Liver (tissue), 9 donors: ENCODE data around the gene TMPRSS2. TPM values are rescaled to one million over a fixed set of nuclear protein-coding genes. Genes with fewer than 3 reads are reported as not detected.

ENCODE experiments used
- DNase-seq: peaks from one replicate; pipeline ENCODE4 v3.0.0-alpha.2; 2017; ENCODE audit warnings: low spot score
- H3K27ac ChIP-seq, 2 donors: one replicate each; pipeline ENCODE4 v1.7.0; 2013; ENCODE audit warnings: inconsistent platforms in 2 of 2, low read length in 2 of 2, control low read depth in 1 of 2, low read depth in 1 of 2, mild to moderate bottlenecking in 1 of 2
- H3K27me3 ChIP-seq, 4 donors: one replicate each; pipeline versions ENCODE4 v1.6.1 to v1.7.0; 2013; ENCODE audit warnings: low read length in 3 of 4, inconsistent platforms in 1 of 4, mild to moderate bottlenecking in 1 of 4, moderate library complexity in 1 of 4; ENCODE audit not compliant: control insufficient read depth in 4 of 4, insufficient read depth in 4 of 4
- H3K36me3 ChIP-seq, 4 donors: one replicate each; pipeline versions ENCODE4 v1.6.1 to v1.7.0; 2013; ENCODE audit warnings: low read length in 3 of 4, mild to moderate bottlenecking in 3 of 4, low read depth in 1 of 4, moderate library complexity in 1 of 4; ENCODE audit not compliant: control insufficient read depth in 4 of 4, insufficient read depth in 3 of 4
- H3K4me1 ChIP-seq, 4 donors: one replicate each; pipeline versions ENCODE4 v1.6.1 to v1.7.0; 2013; ENCODE audit warnings: low read length in 3 of 4, mild to moderate bottlenecking in 3 of 4, moderate library complexity in 1 of 4; ENCODE audit not compliant: control insufficient read depth in 4 of 4, insufficient read depth in 4 of 4
- H3K4me3 ChIP-seq, 3 donors: one replicate each; pipeline versions ENCODE4 v1.6.1 to v1.7.0; 2013; ENCODE audit warnings: low read length in 3 of 3, control low read depth in 1 of 3, low read depth in 1 of 3, mild to moderate bottlenecking in 1 of 3
- H3K9ac ChIP-seq, 2 donors: one replicate each; pipeline ENCODE4 v1.7.0; 2013; ENCODE audit warnings: low read length in 2 of 2, mild to moderate bottlenecking in 2 of 2, moderate library complexity in 2 of 2, control low read depth in 1 of 2, low read depth in 1 of 2
- H3K9me3 ChIP-seq, 4 donors: one replicate each; pipeline versions ENCODE4 v1.6.1 to v1.7.0; 2013; ENCODE audit warnings: low read length in 3 of 4; ENCODE audit not compliant: control insufficient read depth in 4 of 4
- FOXA1 ChIP-seq: IDR thresholded peaks from 2 replicates; pipeline ENCODE4 v1.6.1; 2016; ENCODE audit warnings: antibody characterized with exemption
- FOXA2 ChIP-seq: IDR thresholded peaks from 2 replicates; pipeline ENCODE4 v1.6.1; 2016; ENCODE audit warnings: antibody characterized with exemption
- GABPA ChIP-seq, 2 donors: IDR thresholded peaks in 1 of 2; conservative IDR thresholded peaks in 1 of 2; 2 replicates each; pipeline ENCODE4 v1.6.1; 2016; ENCODE audit warnings: antibody characterized with exemption in 2 of 2, mild to moderate bottlenecking in 1 of 2, moderate library complexity in 1 of 2
- HNF4A ChIP-seq, 2 donors: conservative IDR thresholded peaks; 2 replicates each; pipeline ENCODE4 v1.6.1; 2016; ENCODE audit warnings: antibody characterized with exemption in 2 of 2, mild to moderate bottlenecking in 2 of 2
- HNF4G ChIP-seq: IDR thresholded peaks from 2 replicates; pipeline ENCODE4 v1.6.1; 2016; ENCODE audit warnings: antibody characterized with exemption
- RAD21 ChIP-seq, 2 donors: IDR thresholded peaks; 2 replicates each; pipeline ENCODE4 v1.6.1; 2016; ENCODE audit warnings: antibody characterized with exemption in 2 of 2, mild to moderate bottlenecking in 2 of 2
- SP1 ChIP-seq: IDR thresholded peaks from 2 replicates; pipeline ENCODE4 v1.6.1; 2018; ENCODE audit warnings: antibody characterized with exemption, mild to moderate bottlenecking
- TAF1 ChIP-seq: conservative IDR thresholded peaks from 2 replicates; pipeline ENCODE4 v1.6.1; 2016; ENCODE audit warnings: antibody characterized with exemption, mild to moderate bottlenecking
- YY1 ChIP-seq: IDR thresholded peaks from 2 replicates; pipeline ENCODE4 v1.6.1; 2016; ENCODE audit warnings: antibody characterized with exemption, mild to moderate bottlenecking
- WGBS: extraction: QIAGEN DNeasy Blood & Tissue Kit; methylation state at CpG from one replicate; pipeline ENCODE4 v1.1.7; 2013; 5-methylcytosine and 5-hydroxymethylcytosine counted together
- polyA plus RNA-seq, 2 donors: library from polyadenylated mRNA; stranded (reverse) in 1 of 2; unstranded in 1 of 2; fragments of 200-250 nt in 1 of 2; fragments of >200 nt in 1 of 2; fragmentation: Nextera tagmentation in 1 of 2; extraction: Ambion mirVana in 1 of 2; gene quantifications; one replicate each; pipeline versions ENCODE4 v1.2.1 to v1.2.3, GENCODE V29; 2013 to 2015
- total RNA-seq, 2 donors: library from RNA; depleted of rRNA; stranded (reverse); fragments of >200 nt; gene quantifications; one replicate each; pipeline ENCODE4 v1.2.3, GENCODE V29; 2014
- TF ChIP-seq, protein P1 (sequence below): fragments of 150-350 bp; IDR thresholded peaks from 2 replicates; pipeline ENCODE4 v1.5.1; 2017; ENCODE audit warnings: improper control_type of control experiment, low read depth, low read length; ENCODE audit not compliant: missing input control
- TF ChIP-seq, protein P2 (sequence below): IDR thresholded peaks from 2 replicates; pipeline ENCODE4 v1.6.1; 2016; ENCODE audit warnings: antibody characterized with exemption
- TF ChIP-seq, protein P3 (sequence below): IDR thresholded peaks from 2 replicates; pipeline ENCODE4 v1.6.1; 2016; ENCODE audit warnings: antibody characterized with exemption, mild to moderate bottlenecking
- TF ChIP-seq, protein P4 (sequence below): IDR thresholded peaks from 2 replicates; pipeline ENCODE4 v1.6.1; 2016; ENCODE audit warnings: antibody characterized with exemption
- donor health status: healthy.
- donor health status: healthy.
- donor health status: healthy.
- donor health status: healthy.
- donor health status: healthy.

TMPRSS2 gene
- total and polyA plus RNA-seq, 4 donors = 0.14 to 32.0 (median 11.4) TPM

DNA sequence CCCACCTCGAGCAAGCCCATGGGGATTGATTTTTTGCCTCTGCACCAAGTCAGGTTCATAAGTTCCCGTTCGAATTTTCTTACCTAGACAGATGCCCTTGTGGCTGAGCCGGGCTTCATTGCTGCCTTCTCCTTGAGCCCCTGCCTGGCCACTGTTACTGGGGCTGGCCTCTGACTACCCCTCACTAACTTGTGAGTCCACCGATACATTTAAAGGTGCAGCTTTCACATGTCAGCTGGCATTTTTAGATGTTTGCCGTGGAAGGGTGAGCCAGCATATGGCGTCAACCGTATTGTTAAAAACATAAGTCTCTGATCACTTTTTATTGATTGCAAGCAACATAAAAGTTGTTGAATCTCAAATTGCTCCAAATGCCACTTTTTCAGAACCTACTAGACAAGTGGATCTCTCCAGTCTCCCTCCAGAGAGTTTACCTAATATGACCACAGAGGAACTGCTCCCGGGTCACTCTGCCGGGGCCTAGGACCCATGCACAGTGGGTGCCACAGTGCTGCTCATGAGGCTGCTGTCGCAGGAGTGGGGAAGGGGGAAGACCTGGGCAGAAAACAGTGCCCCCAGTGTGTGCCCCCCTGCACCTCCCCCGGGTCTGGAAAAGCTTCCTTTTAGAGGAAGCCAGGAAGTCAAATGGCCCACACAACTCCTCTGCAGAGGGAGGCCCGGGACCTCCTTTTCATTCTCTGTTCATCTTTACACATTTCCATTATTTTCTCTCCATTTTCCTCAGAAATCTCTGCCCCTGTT is 63.1 kb downstream of the TMPRSS2 start:
- Histone ChIP-seq H3K9ac (no peak overlapping the region), H3K4me3 (no peak overlapping the region), H3K27me3 (no peaks in the 10 kb centered on the region), H3K36me3 (peaks cover 24 to 72% (median 54%) of the 10 kb centered on the region in 4 donors), H3K4me1 (no peaks in the 10 kb centered on the region), H3K9me3 (no peaks in the 10 kb centered on the region), H3K27ac (no peak overlapping the region)
- no peak for DNase-seq
- TF ChIP-seq, protein P1, sequence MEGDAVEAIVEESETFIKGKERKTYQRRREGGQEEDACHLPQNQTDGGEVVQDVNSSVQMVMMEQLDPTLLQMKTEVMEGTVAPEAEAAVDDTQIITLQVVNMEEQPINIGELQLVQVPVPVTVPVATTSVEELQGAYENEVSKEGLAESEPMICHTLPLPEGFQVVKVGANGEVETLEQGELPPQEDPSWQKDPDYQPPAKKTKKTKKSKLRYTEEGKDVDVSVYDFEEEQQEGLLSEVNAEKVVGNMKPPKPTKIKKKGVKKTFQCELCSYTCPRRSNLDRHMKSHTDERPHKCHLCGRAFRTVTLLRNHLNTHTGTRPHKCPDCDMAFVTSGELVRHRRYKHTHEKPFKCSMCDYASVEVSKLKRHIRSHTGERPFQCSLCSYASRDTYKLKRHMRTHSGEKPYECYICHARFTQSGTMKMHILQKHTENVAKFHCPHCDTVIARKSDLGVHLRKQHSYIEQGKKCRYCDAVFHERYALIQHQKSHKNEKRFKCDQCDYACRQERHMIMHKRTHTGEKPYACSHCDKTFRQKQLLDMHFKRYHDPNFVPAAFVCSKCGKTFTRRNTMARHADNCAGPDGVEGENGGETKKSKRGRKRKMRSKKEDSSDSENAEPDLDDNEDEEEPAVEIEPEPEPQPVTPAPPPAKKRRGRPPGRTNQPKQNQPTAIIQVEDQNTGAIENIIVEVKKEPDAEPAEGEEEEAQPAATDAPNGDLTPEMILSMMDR = no peak
- TF ChIP-seq, protein P2, sequence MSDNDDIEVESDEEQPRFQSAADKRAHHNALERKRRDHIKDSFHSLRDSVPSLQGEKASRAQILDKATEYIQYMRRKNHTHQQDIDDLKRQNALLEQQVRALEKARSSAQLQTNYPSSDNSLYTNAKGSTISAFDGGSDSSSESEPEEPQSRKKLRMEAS = no peak
- WGBS = 92% methylated on average over 13 of the region's 13 CpGs

DNA sequence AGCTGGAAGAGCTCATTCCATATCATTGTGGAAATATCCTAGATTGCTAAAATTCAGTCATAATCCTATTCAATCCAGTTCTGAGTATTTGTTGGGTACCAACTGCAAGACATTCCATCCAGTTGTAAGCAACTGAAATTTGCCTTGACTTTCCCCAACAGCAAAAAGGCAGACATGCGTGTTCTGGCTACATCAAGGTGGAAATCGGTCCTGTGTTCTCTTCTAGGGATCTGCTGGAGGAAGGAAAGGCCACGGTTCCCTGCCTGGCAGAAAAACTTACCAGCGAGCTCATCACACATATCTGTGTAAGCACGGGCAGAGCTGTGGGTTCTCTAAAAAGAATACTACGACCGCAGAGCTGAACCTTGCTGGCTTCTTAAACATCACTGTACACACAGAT is 64.4 kb downstream of the TMPRSS2 start:
- no peak for DNase-seq
- Histone ChIP-seq H3K27me3 (no peaks in the 10 kb centered on the region), H3K36me3 (peaks cover 25 to 76% (median 57%) of the 10 kb centered on the region in 4 donors), H3K4me3 (no peak overlapping the region), H3K4me1 (no peaks in the 10 kb centered on the region), H3K9me3 (no peaks in the 10 kb centered on the region), H3K9ac (no peak overlapping the region), H3K27ac (no peak overlapping the region)
- TF ChIP-seq, protein P3, sequence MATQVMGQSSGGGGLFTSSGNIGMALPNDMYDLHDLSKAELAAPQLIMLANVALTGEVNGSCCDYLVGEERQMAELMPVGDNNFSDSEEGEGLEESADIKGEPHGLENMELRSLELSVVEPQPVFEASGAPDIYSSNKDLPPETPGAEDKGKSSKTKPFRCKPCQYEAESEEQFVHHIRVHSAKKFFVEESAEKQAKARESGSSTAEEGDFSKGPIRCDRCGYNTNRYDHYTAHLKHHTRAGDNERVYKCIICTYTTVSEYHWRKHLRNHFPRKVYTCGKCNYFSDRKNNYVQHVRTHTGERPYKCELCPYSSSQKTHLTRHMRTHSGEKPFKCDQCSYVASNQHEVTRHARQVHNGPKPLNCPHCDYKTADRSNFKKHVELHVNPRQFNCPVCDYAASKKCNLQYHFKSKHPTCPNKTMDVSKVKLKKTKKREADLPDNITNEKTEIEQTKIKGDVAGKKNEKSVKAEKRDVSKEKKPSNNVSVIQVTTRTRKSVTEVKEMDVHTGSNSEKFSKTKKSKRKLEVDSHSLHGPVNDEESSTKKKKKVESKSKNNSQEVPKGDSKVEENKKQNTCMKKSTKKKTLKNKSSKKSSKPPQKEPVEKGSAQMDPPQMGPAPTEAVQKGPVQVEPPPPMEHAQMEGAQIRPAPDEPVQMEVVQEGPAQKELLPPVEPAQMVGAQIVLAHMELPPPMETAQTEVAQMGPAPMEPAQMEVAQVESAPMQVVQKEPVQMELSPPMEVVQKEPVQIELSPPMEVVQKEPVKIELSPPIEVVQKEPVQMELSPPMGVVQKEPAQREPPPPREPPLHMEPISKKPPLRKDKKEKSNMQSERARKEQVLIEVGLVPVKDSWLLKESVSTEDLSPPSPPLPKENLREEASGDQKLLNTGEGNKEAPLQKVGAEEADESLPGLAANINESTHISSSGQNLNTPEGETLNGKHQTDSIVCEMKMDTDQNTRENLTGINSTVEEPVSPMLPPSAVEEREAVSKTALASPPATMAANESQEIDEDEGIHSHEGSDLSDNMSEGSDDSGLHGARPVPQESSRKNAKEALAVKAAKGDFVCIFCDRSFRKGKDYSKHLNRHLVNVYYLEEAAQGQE = no peak
- WGBS = 94% methylated on average over 7 of the region's 7 CpGs

DNA sequence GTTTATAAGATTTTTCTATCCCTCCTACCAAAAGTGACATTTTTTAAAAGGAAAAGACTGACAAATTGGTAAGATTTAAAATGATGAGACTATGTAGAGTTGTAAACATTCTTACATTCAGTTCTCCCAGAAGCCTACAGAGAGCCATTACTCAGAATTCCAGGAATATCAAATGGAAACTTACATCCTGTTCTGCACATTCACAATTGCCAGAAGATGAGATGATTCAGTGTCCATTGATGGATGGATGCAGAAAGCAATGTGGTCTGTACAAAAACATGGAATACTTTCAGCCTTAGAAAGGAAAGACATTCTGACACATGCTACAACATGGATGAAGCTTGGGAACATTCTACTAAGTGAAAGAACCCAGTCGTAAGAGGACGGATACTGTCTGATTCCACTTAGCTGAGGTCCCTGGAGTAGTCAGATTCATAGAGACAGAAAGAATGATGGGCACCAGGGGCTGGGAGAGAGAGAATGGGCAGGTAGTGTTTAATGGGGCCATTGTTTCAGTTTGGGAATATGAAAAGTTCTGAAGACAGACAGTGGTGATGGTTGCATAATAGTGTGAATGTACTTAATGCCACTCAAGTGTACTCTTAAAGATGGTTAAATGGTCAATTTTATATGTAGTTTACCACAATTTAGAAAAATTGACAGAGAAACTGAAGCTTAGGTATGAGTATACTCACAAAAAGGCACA is 65.3 kb downstream of the TMPRSS2 start:
- Histone ChIP-seq H3K9ac (no peak overlapping the region), H3K27ac (no peak overlapping the region), H3K4me3 (no peak overlapping the region), H3K4me1 (no peaks in the 10 kb centered on the region), H3K36me3 (peaks cover 29 to 81% (median 58%) of the 10 kb centered on the region in 4 donors), H3K9me3 (no peaks in the 10 kb centered on the region), H3K27me3 (no peaks in the 10 kb centered on the region)
- 97% methylated on average over 2 of the region's 2 CpGs for whole genome bisulfite sequencing
- DNase-seq = no peak
- no peak for TF ChIP-seq FOXA1
- TF ChIP-seq RAD21 (IDR thresholded peaks at IDR 0.05) = no peak
- no peak for TF ChIP-seq GABPA (IDR thresholded peaks at IDR 0.05 in 1 of 2, conservative IDR thresholded peaks at IDR 0.05 in 1 of 2)
- TF ChIP-seq TAF1 = no peak
- TF ChIP-seq, protein P4, sequence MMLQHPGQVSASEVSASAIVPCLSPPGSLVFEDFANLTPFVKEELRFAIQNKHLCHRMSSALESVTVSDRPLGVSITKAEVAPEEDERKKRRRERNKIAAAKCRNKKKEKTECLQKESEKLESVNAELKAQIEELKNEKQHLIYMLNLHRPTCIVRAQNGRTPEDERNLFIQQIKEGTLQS = no peak
- TF ChIP-seq, protein P1 = no peak
- TF ChIP-seq FOXA2 = no peak
- no peak for TF ChIP-seq SP1
- no peak for TF ChIP-seq YY1
- TF ChIP-seq, protein P3 = no peak
- no peak for TF ChIP-seq HNF4A (conservative IDR thresholded peaks at IDR 0.05)
- TF ChIP-seq HNF4G = no peak
